Stimulated activated CD8-positive, alpha-beta memory T cell treated with anti-CD3 and anti-CD28 coated beads, Interleukin-4, amount 100 ng/mL, for 4 hours (primary cell): Measurements from ENCODE around the gene L2HGDH.

Source experiments
- DNase-seq, 2 donors: peaks; one replicate each; pipeline ENCODE4 v3.0.0-alpha.2; 2020; ENCODE audit warnings: low read depth in 2 of 2, low spot score in 1 of 2

The L2HGDH gene

DNA sequence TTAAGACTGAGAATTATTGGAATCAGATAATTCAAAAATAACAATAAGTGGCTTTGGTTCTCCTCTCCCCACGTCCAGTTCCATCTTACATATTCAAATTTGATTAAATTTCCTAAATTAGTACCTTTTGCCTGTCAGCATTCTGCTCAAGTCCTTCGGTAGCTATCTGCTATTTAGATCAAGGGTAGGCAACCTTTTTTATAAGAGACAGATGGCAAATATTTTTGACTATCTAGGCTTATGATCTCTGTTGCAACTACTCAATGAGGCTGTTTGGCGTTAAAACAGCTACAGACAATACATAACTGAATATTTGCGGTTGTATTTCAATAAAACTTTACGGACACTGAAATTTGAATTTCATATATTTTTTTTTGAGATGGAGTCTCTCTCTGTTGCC lies 21.7 kb downstream of the L2HGDH start:
- DNase-seq = no peak

DNA sequence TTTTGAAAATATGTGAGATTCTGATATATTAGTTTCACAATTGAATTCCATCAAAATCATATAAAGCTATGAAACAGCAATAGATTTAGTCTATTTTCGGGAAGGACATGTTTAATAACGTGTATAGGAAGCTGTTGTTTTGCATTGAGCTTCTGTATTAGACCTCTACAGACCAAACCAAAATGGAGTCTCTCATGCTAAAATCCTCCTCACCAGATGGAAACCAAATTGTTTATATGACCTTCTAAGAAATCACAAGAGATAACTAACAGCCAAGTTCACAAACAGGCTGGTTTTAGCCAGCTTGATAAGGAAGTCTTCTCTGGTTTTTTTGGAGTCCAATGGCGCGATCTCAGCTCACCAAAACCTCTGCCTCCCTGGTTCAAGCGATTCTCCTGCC lies 23.9 kb downstream of the L2HGDH start:
- DNase-seq = no peak

DNA sequence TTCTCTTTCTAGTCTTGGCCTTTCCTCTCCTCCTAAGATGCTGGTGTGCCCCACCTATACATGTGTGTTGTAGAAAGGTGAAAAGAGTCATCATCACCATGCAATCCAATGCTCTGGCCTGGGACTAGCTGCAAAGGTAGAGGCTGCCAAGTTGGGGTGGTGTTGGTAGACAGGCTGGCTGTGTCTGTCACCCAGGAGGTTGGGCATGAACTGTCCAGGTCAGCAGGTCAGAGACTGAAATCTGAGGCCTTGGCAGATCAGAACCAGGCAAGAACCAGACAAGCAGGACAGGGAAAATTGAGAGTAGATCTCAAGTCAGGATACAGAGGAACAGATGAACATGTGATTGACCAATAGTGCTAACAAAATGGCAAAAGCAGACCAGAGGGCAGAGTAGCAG lies 26.2 kb downstream of the L2HGDH start:
- no peak for DNase-seq

DNA sequence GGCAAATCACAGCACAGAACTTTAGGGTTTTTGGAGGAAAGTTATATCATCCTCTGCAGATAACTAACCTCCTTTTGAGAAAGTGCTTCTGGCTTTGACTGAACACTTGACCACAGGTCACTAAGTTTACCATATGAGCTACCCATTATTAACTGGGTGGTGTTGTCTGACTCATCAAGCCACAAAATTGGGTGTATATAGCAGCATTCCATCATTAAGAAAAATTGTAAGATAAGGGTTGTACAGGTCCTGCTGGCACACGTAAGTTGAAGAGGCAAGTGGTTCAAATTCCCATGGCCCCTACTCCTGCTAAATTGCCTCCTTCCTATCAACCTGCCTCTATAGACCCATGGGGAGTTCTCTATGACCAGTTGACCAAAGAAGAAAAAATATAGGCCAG lies 39.5 kb downstream of the L2HGDH start:
- no peak for DNase-seq

DNA sequence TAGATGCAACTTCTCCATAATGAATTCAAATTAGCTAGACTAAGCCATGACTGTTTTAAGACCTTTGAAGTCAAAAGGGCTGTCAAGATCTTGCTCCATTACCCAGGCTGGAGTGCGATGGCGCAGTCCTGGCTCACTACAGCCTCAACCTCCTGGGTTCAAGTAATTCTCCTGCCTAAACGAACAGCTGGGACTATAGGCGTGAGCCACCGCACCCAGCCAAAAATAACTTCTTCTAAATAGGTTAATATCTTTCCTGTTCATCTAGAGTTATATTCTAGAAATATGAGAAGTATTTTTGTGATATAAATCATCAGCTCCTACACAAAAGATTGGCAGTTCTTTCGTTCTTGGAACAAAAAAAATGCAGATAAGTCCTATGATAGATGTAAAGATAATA lies 41.1 kb downstream of the L2HGDH start:
- DNase-seq = no peak

DNA sequence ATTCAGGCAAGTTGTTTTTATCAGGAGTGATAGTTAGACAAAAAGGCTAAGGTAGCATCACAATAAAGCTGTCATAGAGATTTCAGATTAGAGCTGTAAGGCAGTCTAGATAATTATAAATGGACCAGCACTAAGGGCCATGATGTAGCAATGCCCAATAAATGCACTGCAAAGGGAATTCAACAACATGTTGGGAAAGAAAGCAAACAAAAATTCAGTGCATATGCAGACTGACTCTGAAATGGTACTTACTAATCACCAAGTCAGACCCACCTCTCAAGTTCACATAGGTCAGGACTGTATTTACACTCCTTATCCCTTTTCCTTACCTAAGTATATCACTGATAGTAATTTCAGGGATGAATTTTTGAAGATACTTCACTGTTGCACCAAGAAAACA lies 47.0 kb downstream of the L2HGDH start:
- no peak for DNase-seq

DNA sequence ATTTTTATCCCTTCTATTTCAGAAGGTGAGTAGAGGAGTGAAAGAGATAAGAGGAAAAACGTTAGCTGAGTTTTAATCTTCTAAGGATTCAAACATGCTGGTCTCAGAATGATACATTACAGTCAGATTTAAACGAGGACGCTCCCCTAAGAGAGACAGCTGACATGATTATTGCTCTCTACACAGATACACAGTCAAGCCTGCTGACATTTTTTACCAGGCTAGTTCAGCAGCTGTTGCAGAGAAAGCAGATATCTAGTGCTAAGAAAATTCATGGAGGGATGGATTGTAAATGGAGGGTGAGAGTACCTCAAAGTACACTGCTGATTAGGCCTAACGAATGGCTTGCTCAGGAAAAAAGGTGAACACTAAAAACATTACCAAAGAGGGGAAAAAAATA lies 48.7 kb downstream of the L2HGDH start:
- DNase-seq = no peak

DNA sequence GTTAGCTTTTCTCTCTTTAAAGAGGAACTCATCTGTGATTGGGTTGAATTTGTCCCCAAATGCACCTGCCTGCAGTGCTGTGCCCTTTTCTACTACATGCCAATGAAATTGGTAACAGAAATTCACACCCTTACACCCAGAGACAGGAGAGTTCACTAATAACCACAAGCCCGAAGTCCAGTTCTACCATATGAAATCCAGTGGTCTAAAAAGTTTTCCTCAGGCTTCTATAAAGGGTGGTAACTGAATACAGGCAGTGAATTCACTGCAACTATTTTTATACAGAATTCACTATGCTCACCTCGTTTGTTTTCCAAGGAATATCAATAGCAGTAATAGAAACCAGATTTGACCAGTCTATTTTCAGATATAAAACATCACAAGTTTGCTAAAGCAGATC lies 49.2 kb downstream of the L2HGDH start:
- DNase-seq = no peak

DNA sequence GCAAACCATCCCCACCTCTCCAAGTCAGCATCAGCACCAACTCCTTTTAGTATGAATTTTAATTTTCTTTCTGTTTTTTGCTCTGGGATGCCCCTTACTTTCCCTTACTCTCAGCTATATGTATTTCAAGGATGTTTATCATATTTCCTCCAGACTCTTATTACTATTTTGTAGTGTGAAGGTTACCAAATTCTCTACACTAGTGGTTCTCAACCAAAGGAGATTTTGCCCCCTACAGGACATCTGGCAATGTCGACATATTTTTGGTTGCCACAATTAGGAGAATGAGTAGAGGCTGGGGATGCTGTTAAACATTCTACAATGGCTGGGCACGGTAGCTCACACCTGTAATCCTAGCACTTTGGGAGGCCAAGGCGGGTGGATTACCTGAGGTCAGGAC lies 51.5 kb downstream of the L2HGDH start:
- no peak for DNase-seq

DNA sequence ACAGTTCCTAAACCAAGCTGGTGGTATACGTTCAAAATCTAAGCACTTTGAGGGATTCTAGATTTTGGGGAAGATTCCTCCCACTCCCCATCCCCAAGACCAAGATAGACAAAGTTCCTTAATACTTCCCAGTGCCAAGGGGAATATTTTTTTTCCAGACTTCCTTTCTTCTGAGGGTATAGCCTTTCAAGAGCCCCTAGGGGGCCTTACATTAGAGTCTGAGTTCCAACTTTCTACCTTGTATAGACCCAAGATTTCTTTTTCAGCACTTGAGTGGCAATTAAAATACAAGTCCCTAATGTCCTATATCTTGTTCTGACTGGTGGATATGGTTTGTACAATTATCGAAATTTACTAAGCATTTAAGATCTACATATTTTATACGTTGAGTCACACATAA lies 52.0 kb downstream of the L2HGDH start:
- DNase-seq = no peak

DNA sequence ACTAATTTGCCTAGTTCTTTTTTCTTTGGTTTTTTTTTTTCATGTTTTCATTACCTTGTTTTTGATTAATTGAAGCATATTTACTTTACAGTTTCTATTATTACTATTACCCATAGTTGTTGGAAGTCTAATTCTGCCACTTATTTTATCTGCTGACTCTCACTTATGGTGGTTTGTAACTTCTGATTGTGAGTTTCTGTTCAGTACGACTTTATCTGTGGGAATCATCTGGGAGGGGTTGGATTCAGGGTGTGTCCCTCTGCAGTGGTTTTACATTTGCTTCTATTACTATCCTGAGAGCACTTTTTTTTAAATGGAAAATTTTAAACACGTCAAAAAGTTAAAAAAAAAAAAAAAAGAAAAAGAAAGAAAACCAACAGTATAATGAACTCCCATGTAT lies 54.3 kb downstream of the L2HGDH start:
- DNase-seq = no peak

DNA sequence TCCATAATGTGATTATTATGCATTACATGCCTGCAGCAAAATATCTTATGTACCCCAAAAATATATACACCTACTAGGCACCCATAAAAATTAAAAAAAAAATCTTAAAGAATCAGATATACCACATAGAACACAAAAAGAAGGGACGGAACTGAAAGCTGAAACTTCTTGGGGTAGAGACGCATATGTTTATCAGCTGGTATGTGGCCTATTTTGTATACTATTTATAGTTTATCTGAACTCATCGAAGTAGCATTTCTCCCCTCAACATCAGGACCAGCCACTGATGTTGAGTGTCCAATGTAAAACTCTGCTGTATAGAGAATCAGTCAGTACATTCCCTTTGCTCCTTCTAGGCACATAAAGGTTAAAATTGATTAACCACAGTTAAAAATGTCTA lies 57.8 kb downstream of the L2HGDH start:
- no peak for DNase-seq

DNA sequence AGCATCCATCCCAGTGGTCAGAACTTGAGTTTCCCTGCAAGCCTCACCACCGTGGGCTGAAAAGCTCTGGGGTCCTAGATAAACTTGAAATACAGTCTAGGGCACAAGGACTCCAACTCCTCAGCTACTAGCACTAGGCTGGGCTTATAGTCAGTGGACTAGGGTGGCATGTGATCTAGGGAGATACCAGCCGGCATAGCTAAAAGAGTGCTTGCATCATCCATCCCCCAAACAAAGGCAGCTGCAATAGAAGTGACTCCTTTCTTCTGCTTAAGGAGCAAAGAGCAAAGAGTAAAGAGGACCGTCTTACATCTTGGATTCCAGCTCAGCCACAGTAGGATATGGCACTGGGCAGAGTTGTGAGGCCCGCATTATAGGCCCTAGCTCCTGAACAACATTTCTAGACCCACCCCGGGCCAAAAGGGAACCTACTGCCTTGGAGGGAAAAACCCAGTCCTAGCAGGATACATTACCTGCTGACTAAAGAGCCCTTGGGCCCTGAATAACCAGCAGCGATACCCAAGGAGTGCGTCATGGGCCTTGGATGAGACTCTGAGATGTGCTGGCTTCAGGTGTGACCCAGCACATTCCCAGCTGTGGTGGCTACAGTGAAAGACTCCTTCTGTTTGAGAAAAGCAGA lies 62.8 kb downstream of the L2HGDH start:
- DNase-seq = no peak

DNA sequence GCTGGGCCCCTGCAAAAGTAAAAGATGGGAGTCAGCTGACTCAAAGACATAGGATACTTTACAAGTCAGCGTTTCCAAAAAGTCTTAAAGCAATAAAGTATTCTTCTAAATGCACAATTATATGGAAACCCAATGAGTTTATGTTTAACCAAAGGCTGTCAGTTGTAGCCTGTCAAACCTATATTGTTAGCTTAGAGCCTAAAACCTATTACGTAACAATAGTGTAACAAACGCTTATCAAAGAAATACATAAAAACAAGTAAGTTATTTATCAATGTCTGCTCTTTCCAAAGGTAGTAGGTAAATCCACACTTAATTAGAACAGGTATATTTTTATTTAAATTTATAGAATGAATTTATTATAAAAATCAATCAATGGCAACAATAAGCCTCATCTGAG lies 64.8 kb downstream of the L2HGDH start:
- no peak for DNase-seq

DNA sequence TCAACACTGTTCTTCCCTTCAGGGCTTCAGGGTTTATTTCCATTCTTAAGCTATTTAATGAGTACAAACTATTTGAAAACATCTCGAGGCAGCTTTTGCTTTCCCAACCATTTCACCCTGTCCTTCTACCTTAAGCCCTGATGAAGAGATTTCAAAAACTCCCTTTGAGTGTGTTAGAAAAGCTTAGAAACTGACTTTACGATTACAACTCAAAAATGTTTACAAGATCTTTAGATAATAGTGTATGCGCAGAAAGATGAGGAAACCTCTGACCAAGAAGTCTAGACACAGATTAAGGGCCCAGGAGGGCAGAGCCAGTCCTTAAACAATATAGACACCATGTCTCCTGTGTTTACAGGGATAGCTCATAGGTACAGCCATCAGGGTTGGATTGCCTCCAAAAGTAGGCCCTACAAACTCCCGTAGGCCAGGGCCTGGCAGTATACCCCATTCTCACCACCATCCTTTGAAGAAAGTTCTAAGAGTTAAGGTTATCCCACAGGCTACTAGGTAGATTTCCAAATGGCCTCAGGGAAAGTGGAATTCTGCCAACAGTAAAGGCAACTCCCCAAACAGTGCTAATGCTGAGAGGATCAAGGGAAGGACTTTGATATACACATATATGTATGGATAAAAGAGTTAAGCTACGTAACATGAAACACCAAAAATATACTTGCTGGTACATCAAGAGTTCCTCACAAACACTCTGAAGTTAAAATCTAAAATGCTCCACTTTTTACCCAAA lies 69.3 kb downstream of the L2HGDH start:
- no peak for DNase-seq

DNA sequence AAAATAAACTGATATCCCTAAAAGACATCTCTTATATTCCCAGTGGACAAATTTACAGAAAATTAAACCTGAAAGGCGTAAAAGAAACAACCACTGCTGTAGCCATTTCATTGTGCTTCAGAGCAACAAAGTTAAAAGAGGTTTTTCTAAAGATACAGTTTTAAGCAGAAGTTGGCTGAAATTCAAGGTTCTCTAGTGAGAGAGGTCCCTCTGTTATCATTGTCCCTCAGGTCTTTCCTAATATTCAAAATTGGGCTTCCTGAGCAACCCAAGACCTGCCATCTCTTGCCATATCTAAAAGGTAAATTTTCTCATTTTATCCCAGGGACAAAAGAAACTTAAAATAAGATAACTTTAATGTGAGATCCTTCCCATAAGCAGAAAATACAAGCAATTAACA lies 69.9 kb downstream of the L2HGDH start:
- no peak for DNase-seq

DNA sequence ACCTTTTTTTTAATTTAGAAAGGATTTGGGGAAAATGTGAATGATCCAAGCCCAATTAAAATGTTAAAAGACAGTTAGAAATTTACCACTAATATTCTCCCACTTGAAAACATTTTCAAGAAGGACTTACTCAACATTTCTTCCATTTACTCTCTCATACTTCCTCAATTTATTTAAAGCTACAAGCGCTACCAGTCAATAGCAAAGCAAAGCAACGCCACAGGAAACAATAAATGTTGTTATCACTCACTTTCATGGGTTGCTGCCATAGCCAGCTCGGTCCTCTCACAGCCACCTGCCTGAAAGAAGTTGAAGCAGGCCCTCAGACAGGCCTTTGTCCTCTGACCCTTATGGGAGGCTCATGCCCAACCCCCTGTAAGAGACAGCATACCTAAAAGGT lies 74.6 kb downstream of the L2HGDH start:
- DNase-seq = no peak

DNA sequence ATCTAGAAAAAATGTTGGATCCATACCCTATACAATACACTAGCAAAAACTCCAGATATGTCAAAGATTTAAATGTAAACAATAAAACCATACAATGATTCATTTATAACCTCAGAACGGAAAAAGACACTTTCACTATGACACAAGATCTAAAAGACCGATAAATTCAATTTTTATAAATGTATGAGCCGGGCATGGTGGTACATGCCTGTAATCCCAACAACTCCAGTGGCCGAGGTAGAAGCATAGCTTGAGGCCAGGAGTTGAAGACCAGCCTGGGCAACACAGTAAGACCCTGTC lies 78.1 kb downstream of the L2HGDH start:
- DNase-seq = no peak

DNA sequence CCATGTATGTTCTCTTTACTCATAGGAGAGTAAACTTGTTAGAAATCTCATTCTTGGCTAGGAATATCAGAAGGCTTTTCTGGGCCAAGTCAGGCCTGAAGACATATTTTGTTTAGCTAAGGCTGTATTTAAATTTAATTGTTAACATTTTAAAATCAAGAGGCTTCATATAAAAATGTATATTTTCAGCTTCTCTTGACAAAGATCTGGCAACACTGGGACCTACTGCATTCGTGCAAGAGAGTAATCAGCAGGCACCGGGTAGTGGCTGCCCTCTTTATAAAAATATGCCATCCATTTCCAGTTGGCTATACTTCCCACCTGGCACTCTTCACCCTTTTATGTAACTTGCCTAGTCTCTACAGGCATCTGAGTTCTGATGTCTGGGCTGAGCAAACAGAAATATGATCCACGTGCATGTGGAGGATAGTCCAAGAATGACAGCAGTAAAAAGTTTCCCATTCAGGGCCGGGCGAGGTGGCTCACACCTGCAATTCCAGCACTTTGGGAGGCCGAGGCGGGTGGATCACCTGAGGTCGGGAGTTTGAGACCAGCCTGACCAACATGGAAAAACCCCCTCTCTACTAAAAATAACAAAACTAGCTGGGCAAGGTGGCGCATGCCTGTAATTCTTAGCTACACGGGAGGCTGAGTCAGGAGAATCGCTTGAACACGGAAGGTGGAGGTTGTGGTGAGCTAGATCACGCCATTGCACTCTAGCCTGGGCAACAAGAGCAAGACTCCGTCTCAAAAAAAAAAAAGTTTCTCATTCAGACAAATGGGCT lies 78.7 kb downstream of the L2HGDH start:
- no peak for DNase-seq

DNA sequence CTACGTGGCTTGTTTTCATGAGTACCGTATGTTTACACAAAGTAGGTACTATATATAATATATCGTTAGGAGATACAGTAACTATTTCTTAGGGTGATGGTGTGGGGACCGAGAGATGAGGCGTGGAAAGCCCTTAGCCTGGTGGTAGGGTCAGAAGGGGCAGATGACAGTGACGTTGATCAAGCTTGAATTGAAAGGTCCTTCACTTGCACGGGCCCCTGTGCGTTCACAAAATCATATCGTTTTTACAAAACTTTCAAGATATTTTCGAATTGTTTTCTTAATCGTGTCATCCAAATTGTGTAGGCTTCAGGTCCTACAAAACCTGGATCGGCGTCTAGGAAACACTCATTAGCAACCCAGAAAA lies 79.8 kb downstream of the L2HGDH start:
- no peak for DNase-seq

DNA sequence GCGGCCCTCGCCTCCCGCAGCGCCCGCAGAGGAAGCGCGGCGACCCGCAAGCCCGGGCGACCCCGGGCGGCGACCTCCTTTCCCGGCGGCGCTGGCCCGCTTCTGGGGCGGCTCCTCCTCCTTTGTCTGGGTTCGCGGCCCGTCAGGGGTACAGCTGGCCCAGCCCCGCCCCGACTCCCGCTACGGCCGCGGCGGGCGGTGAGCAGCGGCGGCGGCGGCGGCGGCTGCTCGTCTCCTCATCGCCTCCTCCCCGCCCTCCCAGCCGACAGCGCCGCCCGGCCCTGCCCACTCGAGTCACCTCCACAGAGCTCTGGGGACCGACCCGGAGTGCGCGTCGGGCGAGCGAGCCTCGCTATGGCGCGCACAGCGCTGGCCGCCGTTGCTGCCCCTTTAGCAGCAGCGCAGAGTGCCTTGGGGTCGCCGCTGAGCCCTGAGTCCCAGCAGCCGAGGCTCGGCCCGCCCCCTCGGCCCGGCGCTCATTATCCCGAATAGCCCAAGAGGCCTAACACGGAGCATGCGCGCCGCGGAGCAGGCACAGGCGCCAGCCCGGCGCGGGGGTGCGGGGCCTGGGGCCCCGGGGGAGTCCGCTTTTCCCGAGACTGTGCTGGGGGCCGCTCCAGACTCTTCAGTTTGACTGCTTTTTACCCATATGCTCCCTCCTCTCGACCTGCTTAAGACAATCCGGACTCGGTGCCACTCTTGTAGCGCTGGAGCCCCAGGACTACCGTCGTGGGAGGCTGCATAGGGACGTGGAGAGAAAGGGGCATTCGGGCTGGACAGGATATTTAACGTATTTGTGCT lies 80.4 kb downstream of the L2HGDH start, which contains the start of gene SOS2:
Gene SOS2, minus strand, starts transcription at position 104 of the 801 bp plus-strand sequence. CDS start 295 bp downstream, outside the sequence.
- peak; percentile 42 to 59 for DNase-seq
